Naive B cell (primary cell): ENCODE data around the gene KMT2D. TPM values are rescaled to one million over a fixed set of nuclear protein-coding genes. Genes with fewer than 3 reads are reported as not detected.
A peak's percentile ranks its signal among the peaks of the same experiment; 100 is the strongest.
"Not testable (repeated sequence)": the region's sequence is repeated elsewhere in the genome, so short reads cannot be mapped to it uniquely, and the experiment has no call there.

Experiments used
- ATAC-seq, 2 donors: fragments of 150-1000 bp; cut with Tn5 transposase; 2 replicates each; pipeline ENCODE4 v1.10.0; 2021; ENCODE audit warnings: low read depth in 2 of 2, mild to moderate bottlenecking in 2 of 2, moderate library complexity in 2 of 2
- DNase-seq: peaks from one replicate; pipeline ENCODE4 v3.0.0; 2022
- H3K27ac Mint-ChIP-seq, 6 donors: one replicate each; pipeline ENCODE4 v1.8.0; 2020 to 2022; ENCODE audit warnings: mild to moderate bottlenecking in 6 of 6, mixed read lengths in 6 of 6, moderate library complexity in 5 of 6, inconsistent platforms in 2 of 6
- H3K27me3 Mint-ChIP-seq, 3 donors: one replicate each; pipeline ENCODE4 v1.8.0; 2021 to 2022; ENCODE audit warnings: mixed read lengths in 3 of 3, mild to moderate bottlenecking in 1 of 3
- H3K36me3 Mint-ChIP-seq, 2 donors: one replicate each; pipeline ENCODE4 v1.8.0; 2020 to 2022; ENCODE audit warnings: mixed read lengths in 2 of 2, inconsistent platforms in 1 of 2, mild to moderate bottlenecking in 1 of 2
- H3K4me1 Mint-ChIP-seq, 3 donors: one replicate each; pipeline ENCODE4 v1.8.0; 2020 to 2022; ENCODE audit warnings: mixed read lengths in 3 of 3, inconsistent platforms in 1 of 3, mild to moderate bottlenecking in 1 of 3, moderate library complexity in 1 of 3
- H3K4me3 Mint-ChIP-seq, 8 donors: one replicate each; pipeline ENCODE4 v1.8.0; 2020 to 2022; ENCODE audit warnings: mild to moderate bottlenecking in 8 of 8, mixed read lengths in 8 of 8, moderate library complexity in 8 of 8, inconsistent platforms in 2 of 8
- H3K9me3 Mint-ChIP-seq, 7 donors: one replicate each; pipeline ENCODE4 v1.8.0; 2020 to 2022; ENCODE audit warnings: mixed read lengths in 7 of 7, mild to moderate bottlenecking in 5 of 7, inconsistent platforms in 2 of 7, moderate library complexity in 1 of 7
- polyA plus RNA-seq, 6 donors: library from polyadenylated mRNA; unstranded; fragments of 300-500 nt; fragmentation: Illumina TruSeq; gene quantifications; one replicate each; pipeline ENCODE4 v1.2.3, GENCODE V29; 2021; ENCODE audit warnings: low read depth in 6 of 6

The KMT2D gene
- polyA plus RNA-seq, 6 donors from 2014 or later: 2.6 to 33.6 (median 9.7) TPM

DNA sequence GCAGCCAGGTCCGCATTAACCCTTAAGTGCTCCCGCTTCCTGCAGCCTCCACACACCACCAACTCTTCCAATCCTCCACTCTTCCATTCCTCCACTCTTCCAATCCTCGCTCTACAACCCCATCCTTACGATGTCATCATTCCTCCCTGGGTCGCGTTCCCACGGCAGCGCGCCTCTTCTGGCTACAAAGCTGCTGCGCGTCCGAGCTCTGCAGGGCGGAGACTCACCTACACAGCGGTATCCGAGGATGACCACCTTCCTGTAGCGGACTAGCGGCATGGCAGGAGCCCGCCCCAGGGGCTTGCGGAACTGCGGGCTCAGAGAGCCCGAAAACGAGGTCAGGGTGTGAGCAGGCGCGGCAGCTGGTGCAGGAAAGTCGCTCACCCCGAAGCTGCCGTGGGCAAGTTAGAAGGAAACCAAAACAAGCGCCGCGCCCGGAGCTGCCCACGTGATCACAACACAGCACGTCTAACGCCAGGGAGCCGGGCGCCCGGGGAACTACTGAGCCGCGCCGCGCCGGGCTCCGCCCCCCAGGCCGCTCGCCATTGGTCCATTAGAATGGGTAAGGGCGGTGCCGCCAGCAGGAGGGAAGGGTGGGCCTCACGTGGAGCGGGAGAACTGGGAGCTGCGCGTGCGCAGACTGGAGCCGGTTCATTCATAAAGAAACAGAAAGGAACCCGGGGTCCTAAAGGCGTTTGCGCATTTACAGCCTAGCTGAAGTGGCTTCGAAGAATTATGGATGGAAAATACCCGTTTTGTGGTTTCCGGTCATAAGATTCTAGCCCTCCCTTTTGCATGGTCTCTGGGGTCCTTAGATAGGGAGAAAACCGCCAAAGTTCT lies 9.1 kb upstream of the KMT2D start, which contains the start of gene RHEBL1:
TSS of gene RHEBL1 (minus strand) at position 473 of the 840 bp plus-strand sequence. CDS start at position 279, 194 bp downstream.
- peak within 1 kb of the TSS; percentile 92 to 99 (median 96) for H3K27ac Mint-ChIP-seq

GRCh38 chr12:49068879-49069506 lies 8.4 kb upstream of the KMT2D start:
- Mint-ChIP-seq H3K4me1 (peaks cover 10 to 25% (median 21%) of the 10 kb centered on the region in 3 donors), H3K9me3 (no peaks in the 10 kb centered on the region), H3K27ac (peak overlapping the region; percentile 92 to 99 (median 96)), H3K4me3 (peak overlapping the region; percentile 90 to 99 (median 96)), H3K27me3 (no peaks in the 10 kb centered on the region), H3K36me3 (peaks cover 0 to 2% of the 10 kb centered on the region in 2 donors)
- no peak for DNase-seq
- ATAC-seq: no peak

More for the DNA sequence above, 9.1 kb upstream of the KMT2D start, which contains the start of gene RHEBL1:
- no peaks in the 10 kb centered on the region for H3K36me3 Mint-ChIP-seq
- H3K4me3 Mint-ChIP-seq: peak within 1 kb of the TSS; percentile 90 to 99 (median 96)
- peak; percentile 99 for DNase-seq
- H3K27me3 Mint-ChIP-seq: no peaks in the 10 kb centered on the region
- no peaks in the 10 kb centered on the region for H3K9me3 Mint-ChIP-seq
- ATAC-seq: peak; percentile 96 to 97
- peaks cover 8 to 23% (median 18%) of the 10 kb centered on the region in 3 donors for H3K4me1 Mint-ChIP-seq

DNA sequence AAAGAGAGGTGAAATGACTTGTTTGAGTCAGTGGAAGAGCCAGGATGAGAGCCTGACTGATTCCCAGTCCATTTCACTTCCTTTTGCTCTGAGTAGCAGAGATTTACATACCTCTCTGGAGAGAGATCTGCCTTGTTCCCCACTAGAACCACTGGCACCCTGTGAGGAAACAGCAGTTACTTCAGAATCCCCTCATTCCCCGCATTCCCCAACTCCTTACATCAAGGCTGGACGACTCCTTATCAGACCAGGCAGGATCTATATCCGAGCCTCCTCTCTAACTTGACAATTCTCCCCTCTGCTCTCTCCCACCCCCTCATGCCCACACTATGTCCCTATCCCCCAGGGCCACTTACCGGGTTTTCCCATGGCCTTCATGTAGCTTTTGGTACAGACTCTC lies 5.5 kb upstream of the KMT2D start:
- ATAC-seq (no peak), DNase-seq (no peak)
- Mint-ChIP-seq H3K27me3 (no peaks in the 10 kb centered on the region), H3K4me1 (peaks cover 18 to 33% (median 29%) of the 10 kb centered on the region in 3 donors), H3K4me3 (peak overlapping the region in 1 of 8 donors; percentile 59), H3K27ac (no peak overlapping the region), H3K9me3 (no peaks in the 10 kb centered on the region), H3K36me3 (peaks cover 0 to 5% of the 10 kb centered on the region in 2 donors)

GRCh38 chr12:49064767-49065152 lies 4.2 kb upstream of the KMT2D start:
- Mint-ChIP-seq H3K4me1 (peaks cover 17 to 27% (median 26%) of the 10 kb centered on the region in 3 donors), H3K4me3 (no peak overlapping the region), H3K27ac (peak overlapping the region in 1 of 6 donors; percentile 86), H3K9me3 (no peaks in the 10 kb centered on the region), H3K27me3 (no peaks in the 10 kb centered on the region), H3K36me3 (peaks cover 0 to 5% of the 10 kb centered on the region in 2 donors)
- DNase-seq: no peak
- no peak for ATAC-seq

DNA sequence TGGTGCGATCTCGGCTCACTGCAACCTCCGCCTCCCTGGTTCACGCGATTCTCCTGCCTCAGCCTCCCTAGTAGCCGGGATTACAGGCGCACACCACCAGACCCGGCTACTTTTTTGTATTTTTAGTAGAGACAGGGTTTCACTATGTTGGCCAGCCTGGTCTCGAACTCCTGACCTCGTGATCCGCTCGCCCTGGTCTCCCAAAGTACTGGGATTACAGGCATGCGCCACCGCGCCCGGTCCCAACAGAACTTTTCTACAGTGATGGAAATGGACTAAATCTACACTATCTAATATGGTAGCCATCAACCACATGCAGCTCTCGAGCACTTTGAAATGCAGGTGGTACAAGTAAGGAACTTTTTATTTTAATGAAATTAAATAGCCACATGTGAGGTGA lies 1.3 kb upstream of the KMT2D start:
- Mint-ChIP-seq H3K4me1 (peaks cover 37 to 43% (median 38%) of the 10 kb centered on the region in 3 donors), H3K27ac (peak overlapping the region in 2 of 6 donors; percentile 91 to 99), H3K4me3 (peak overlapping the region in 7 of 8 donors; percentile 67 to 97 (median 95))
- not testable (repeated sequence) for H3K27me3 Mint-ChIP-seq, DNase-seq, H3K9me3 Mint-ChIP-seq, ATAC-seq, H3K36me3 Mint-ChIP-seq

DNA sequence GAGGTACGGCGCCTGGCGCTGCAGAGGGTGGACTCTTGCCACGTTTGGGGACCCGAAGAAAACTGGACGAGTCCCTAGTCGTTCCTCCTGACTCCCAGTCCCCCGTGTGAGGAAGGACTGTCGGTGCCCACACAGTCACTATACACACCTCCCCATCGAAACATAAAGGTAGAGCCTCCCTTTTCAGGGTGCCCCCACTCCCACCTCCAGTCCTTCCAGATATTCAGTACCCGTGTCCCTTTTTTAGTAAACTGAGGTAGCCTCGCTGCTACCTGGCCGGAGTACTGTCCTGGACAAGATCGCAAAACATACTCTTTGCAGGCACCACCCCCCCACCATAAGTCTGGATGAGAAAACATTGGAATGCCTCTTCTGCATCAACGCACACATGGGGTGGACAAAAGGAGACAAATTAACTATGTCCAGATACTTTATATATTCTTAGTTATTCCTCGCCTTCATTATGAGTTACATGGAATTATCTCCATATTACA lies 610 bp upstream of the KMT2D start:
- peaks cover 44 to 50% (median 45%) of the 10 kb centered on the region in 3 donors for H3K4me1 Mint-ChIP-seq
- peak overlapping the region; percentile 66 to 99 (median 92) for H3K27ac Mint-ChIP-seq
- H3K36me3 Mint-ChIP-seq: peaks cover 0 to 5% of the 10 kb centered on the region in 2 donors
- no peak for DNase-seq
- no peak for ATAC-seq
- peak overlapping the region; percentile 67 to 98 (median 96) for H3K4me3 Mint-ChIP-seq
- no peaks in the 10 kb centered on the region for H3K27me3 Mint-ChIP-seq
- H3K9me3 Mint-ChIP-seq: no peaks in the 10 kb centered on the region

DNA sequence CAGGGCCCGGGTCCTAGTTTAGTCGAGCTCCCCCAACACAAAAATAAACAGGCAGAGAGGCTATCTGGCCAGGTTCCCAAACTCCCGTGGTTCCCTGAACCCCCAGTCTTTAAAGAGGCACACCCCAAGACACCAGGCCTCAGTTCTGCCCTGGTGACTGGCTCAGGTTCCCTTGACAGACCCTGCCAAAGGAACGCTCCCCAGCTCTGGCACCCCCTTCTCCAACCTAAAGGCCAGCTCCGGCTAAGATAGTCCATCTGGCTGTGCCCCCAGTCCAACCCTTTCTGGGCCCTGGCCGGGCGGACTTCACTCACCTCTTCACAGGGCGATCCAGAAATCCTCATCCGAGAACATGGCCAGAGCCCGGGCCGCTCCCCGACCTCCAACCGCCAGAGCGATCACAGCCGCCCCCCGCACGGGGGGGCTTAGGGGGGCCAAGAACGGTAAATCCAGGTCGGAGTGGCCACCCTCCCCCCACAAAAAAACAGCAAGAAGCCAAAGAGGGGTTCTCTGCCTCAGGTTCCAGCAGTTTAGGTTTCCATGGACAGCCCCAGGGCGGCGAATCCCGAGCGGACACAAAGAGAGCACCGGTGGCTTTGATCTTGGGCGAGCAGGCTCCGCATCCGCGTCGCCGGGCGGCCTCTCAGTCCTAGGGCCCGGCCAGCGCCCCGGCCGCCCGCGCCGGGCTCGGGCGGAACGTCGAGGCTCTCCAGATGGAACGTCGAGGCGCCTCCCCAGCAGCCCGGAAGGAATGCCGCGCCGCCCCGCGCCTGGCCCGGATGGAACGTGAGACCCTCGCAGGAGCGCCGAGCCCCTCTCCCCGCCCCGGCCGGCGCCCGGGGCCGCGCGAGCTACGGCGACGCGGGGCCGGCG lies 1.1 kb downstream of the KMT2D start:
- no peaks in the 10 kb centered on the region for H3K27me3 Mint-ChIP-seq
- H3K9me3 Mint-ChIP-seq: no peaks in the 10 kb centered on the region
- ATAC-seq (peak in 1 of 2 donors; percentile 3), DNase-seq (peak; percentile 9)
- H3K4me3 Mint-ChIP-seq: peak overlapping the region; percentile 61 to 96 (median 93)
- peak overlapping the region; percentile 49 to 96 (median 87) for H3K27ac Mint-ChIP-seq
- H3K4me1 Mint-ChIP-seq: peaks cover 61 to 67% (median 62%) of the 10 kb centered on the region in 3 donors
- peaks cover 0 to 5% of the 10 kb centered on the region in 2 donors for H3K36me3 Mint-ChIP-seq

- ATAC-seq (no peak), DNase-seq (no peak)
- Mint-ChIP-seq H3K27ac (peak overlapping the region in 5 of 6 donors; percentile 38 to 96 (median 91)), H3K4me1 (peaks cover 59 to 69% (median 66%) of the 10 kb centered on the region in 3 donors), H3K36me3 (peaks cover 0 to 2% of the 10 kb centered on the region in 2 donors), H3K27me3 (no peaks in the 10 kb centered on the region), H3K9me3 (no peaks in the 10 kb centered on the region), H3K4me3 (peak overlapping the region; percentile 61 to 96 (median 93))
Measured at GRCh38 chr12:49059045-49059298, 1.6 kb downstream of the KMT2D start.

DNA sequence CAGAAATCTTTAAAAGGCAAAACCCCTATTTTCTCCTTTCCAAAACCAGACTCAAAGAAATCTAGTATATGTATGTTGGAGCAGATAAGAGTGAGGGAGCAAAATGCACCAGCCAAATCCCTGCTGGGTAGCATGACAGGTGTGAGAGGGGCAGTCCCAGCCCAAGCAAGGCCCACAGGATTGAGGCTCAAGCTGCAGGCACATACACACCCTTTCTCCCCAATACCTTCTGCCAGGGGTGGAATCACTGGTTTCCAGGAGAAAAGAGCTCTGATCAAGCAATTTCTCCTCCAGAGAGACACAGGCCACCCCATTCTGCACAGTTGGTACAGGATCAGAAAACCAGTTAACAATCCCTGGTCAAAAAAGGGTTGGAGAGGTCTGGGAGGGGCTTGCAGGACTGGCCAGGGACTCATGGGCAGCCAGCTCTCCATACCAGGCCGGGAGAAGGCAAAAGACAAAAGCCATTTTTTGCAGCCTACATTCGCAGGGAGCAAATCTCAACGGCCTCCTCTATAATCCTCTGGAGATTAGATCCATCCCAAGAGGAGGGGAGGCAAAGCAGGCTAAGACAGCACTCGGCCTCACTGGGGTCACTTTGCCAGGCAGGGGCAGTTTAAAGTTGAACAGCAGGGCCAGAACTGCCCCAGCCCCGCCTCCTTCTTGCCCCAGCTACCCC lies 2.1 kb downstream of the KMT2D start:
- H3K36me3 Mint-ChIP-seq: no peaks in the 10 kb centered on the region
- H3K4me3 Mint-ChIP-seq: peak overlapping the region; percentile 61 to 96 (median 93)
- peak overlapping the region; percentile 38 to 91 (median 73) for H3K27ac Mint-ChIP-seq
- H3K4me1 Mint-ChIP-seq: peaks cover 58 to 67% (median 62%) of the 10 kb centered on the region in 3 donors
- no peaks in the 10 kb centered on the region for H3K27me3 Mint-ChIP-seq
- no peak for ATAC-seq
- H3K9me3 Mint-ChIP-seq: no peaks in the 10 kb centered on the region
- no peak for DNase-seq

DNA sequence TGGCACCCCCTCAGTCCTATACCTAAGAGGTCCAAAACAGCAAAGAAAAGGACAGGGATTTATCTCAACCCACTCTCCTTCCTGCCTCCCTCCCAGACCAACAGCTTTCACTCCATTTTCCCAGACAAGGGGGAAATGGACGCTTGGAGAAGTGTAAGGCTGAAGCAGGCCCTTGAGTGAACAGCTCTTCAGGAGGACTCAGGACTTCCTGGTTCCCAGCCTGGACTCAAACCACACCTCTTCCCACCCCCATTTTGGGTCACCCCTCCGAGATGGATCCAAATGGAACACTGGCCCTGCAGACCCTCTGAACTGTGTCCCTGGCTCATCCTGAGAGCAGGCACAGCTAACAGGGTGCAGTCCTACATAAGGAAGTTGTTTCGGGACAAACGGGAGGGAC lies 2.7 kb downstream of the KMT2D start:
- Mint-ChIP-seq H3K9me3 (no peaks in the 10 kb centered on the region), H3K4me1 (peaks cover 62 to 71% (median 67%) of the 10 kb centered on the region in 3 donors), H3K27me3 (no peaks in the 10 kb centered on the region), H3K27ac (peak overlapping the region in 5 of 6 donors; percentile 27 to 91 (median 79)), H3K36me3 (peaks cover 0 to 6% of the 10 kb centered on the region in 2 donors), H3K4me3 (peak overlapping the region; percentile 61 to 96 (median 93))
- DNase-seq (no peak), ATAC-seq (no peak)

DNA sequence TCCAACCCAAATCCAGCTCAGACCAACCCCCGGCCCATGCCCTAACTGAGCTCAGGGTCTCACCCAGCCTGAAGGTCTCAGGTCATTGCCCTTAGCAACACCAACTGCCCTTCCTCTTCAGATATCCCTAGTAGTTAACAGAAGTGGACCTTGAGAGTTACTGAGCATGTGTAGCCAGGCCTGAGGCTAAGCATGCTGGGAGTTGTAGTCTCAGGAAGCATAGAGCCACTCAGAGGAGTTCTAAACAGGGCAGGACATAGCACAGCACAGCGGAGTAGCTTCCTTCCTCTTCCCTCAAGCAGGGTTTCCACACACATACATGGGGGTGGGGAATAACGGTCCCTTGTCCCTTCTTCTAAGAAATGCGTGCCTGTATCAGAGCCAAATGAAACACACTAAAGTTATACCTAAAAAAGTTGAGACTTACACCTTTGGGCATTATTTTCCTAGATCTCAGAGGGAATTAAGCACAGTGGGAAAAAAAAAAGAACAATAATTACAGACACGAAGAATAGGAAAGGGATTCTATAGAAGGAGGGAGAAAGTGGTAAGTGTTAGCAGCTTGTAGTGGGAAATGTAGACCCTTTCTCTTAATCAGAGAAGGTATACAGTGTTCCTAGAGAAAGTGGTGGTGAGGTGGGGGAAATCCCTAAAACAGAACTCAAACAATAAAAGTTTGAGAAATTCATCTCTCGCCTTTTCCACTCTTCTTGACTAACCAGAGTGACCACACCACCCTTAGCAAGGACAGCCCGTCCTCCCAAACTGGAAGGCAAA lies 4.4 kb downstream of the KMT2D start:
- ATAC-seq (peak; percentile 65 to 69), DNase-seq (peak; percentile 50)
- Mint-ChIP-seq H3K9me3 (no peaks in the 10 kb centered on the region), H3K36me3 (peaks cover 13 to 14% of the 10 kb centered on the region in 2 donors), H3K27ac (peak overlapping the region; percentile 60 to 94 (median 88)), H3K4me3 (peak overlapping the region; percentile 61 to 96 (median 92)), H3K27me3 (no peaks in the 10 kb centered on the region), H3K4me1 (peaks cover 63 to 74% (median 65%) of the 10 kb centered on the region in 3 donors)

DNA sequence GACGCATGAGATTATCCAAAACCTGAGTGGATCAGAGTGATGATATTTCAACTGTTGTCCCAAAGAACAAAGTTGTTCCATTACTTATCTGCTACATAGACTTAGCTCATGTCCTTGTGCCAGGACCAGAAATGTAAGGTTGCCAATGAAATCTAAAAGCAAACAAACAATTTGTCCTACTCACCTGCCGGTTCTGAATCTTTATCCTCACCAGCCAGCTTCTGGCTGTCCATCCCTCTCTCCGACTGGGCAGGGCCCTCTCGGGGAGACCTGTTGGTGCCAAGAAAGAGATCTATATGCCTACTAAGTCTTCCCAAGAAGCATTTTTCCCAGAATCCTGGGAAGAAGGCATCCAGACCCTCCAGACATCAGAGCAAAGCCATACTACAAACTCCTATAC lies 5.5 kb downstream of the KMT2D start:
- Mint-ChIP-seq H3K4me3 (peak overlapping the region in 2 of 8 donors; percentile 95 to 96), H3K27me3 (no peaks in the 10 kb centered on the region), H3K4me1 (peaks cover 64 to 68% (median 67%) of the 10 kb centered on the region in 3 donors), H3K9me3 (no peaks in the 10 kb centered on the region), H3K27ac (peak overlapping the region in 3 of 6 donors; percentile 40 to 82 (median 57)), H3K36me3 (peaks cover 14 to 20% of the 10 kb centered on the region in 2 donors)
- no peak for ATAC-seq
- no peak for DNase-seq
